Measurements from ENCODE around the gene TRMT10B.
"Not testable (repeated sequence)": the region's sequence is repeated elsewhere in the genome, so short reads cannot be mapped to it uniquely, and the experiment has no call there.

The TRMT10B gene

DNA sequence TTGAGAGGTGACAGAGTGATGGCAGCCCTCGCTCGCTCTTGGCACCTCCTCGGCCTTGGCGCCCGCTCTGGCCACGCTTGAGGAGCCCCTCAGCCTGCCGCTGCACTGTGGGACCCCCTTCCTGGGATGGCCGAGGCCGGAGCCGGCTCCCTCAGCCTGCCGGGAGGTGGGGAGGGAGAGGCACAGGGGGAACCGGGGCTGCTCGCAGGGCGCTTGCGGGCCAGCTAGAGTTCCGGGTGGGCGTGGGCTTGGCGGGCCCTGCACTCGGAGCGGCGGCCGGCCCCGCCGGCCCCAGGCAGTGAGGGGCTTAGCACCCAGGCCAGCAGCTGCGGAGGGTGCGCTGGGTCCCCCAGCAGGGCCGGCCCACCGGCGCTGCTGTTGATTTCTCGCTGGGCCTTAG, 1.9 kb upstream of the TRMT10B start:
- DNase-seq (ENCODE audit: low read depth in 2 of 2): not testable (repeated sequence)

DNA sequence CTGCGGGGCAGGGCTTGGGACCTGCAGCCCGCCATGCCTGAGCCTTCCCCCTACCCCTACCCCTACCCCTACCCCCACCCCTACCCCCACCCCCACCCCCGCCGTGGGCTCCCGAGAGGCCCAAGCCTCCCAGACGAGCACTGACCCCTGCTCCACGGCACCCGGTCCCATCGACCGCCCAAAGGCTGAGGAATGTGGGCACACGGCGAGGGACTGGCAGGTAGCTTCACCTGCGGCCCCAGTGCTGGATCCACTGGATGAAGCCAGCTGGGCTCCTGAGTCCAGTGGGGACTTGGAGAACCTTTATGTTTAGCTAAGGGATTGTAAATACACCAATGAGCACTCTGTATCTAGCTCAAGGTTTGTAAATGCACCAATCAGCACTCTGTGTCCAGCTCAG, 1.5 kb upstream of the TRMT10B start:
- not testable (repeated sequence) for DNase-seq (ENCODE audit: low read depth in 2 of 2)

DNA sequence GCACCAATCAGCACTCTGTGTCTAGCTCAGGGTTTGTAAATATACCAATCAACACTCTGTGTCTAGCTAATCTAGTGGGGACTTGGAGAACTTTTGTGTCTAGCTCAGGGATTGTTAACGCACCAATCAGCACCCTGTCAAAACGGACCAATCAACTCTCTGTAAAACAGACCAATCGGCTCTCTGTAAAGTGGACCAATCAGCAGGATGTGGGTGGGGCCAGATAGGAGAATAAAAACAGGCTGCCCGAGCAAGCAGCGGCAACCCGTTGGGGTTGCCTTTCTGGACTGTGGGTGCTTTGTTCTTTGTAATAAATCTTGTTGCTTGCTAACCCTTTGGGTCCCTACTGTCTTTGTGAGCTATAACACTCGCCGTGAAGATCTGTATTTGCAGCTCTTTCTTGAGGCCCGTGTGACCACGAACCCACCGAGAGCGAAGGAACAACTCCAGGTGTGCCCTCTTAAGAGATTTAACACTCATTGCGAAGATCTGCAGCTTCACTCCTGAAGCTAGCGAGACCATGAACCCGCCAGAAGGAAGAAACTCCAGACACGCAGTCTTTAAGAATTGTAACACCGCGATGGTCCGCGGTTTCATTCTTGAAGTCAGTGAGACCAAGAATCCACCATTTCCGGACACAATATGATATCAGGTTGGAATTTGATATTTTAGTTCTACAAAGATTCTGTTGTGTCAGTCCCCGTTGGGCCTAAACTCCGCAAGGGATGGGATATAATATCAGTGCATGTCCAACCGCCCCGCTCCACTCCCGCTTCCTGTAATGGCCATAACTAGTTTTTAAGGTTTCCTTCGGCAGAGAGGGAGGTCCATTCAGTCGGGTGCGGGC, 740 bp upstream of the TRMT10B start:
- no peak for DNase-seq (ENCODE audit: low read depth in 2 of 2)

DNA sequence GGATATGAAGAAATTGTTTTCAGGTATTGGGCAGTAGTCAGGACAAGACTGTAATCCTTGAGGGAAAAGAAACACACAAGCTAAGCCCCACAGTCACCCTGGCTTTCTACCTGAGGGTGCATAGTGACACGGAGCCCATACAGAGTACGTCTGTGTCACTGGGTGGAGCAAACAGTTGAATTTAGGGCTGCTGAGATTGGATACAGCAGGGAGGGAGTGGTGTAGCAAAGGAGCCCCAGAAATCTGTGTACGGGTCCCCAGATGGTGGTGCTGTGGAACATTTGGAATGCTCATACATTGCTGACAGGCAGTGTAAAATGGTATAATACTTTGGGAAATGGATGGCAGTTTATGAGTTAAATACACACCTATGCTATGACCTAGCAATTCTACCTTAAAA, 5.1 kb downstream of the TRMT10B start:
- DNase-seq (ENCODE audit: low read depth in 2 of 2): no peak

DNA sequence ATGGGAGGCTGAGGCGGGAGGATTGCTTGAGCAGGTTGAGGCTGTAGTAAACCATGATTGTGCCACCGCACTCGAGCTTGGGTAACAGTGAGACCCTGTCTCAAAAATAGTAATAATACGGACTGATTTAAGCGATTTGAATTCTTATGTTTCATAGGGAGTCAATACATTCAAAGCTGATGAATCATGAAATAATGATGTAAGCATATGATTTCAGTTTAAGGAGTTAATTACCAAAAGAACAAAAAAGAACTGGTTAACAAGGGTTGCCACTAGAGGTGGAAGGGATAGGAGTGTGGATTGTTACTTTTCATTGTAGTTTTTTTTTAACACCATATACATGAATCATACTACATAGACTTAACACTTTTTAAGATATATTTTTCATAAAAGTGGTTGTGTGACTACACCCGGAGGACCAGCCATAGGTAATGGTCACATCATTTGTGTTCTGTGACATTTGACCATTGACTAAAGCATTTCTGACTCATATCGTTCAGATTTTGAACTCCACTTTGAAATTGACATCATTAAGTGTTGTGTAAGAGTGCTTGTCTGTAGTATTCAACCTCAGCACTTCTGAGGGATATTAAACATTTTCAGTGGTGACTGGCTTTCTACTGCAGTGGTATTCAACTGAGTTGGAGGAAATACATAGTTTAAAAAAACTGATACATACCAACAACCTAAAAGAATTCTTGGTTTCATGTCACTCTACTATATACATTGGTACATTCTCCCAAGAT, 7.0 kb downstream of the TRMT10B start:
- peak in 1 of 2 experiments; percentile 16 for DNase-seq (ENCODE audit: low read depth in 2 of 2)

DNA sequence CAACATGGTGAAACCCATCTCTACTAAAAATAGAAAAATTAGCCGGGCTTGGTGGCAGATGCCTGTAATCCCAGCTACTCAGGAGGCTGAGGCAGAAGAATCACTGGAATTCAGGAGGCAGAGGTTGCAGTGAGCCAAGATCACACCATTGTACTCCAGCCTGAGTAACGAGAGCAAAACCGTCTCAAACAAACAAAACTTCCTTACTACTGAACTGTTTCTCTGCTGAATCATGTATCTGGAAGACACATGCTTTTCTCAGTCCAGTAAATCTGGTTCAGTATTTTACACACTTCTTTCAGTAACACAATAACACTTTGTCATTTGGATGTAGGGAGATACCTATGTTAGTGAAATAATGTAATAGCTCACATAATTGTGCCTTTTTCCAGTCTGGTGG, 7.9 kb downstream of the TRMT10B start:
- DNase-seq (ENCODE audit: low read depth in 2 of 2): peak in 1 of 2 experiments; percentile 12

DNA sequence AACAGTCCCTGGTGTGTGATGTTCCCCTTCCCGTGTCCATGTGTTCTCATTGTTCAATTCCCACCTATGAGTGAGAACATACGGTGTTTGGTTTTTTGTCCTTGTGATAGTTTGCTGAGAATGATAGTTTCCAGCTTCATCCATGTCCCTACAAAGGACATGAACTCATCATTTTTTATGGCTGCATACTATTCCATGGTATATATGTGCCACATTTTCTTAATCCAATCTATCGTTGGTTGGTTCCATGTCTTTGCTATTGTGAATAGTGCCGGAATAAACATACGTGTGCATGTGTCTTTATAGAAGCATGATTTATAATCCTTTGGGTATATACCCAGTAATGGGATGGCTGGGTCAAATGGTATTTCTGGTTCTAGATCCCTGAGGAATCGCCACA, 11.7 kb downstream of the TRMT10B start:
- not testable (repeated sequence) for DNase-seq (ENCODE audit: low read depth in 2 of 2)

DNA sequence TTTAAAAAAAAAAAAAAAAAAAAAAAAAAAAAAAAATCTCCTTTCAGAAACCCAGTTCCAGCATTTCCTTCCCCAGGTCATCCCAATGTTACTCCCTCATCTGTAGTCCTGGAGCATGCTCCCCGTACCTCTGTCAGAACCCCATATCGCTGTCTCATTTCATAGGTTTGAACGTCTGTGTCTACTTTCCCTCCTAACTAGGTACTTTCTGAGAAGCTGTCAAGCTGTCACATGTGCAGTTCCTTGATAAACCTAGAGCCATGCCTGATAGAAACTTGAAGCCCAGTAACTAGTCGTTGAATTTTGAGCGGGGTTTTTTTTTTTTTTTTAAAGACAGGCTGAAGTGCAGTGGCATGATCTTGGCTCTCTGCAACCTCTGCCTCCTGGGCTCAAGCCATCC, 15.7 kb downstream of the TRMT10B start:
- DNase-seq (ENCODE audit: low read depth in 2 of 2): no peak

DNA sequence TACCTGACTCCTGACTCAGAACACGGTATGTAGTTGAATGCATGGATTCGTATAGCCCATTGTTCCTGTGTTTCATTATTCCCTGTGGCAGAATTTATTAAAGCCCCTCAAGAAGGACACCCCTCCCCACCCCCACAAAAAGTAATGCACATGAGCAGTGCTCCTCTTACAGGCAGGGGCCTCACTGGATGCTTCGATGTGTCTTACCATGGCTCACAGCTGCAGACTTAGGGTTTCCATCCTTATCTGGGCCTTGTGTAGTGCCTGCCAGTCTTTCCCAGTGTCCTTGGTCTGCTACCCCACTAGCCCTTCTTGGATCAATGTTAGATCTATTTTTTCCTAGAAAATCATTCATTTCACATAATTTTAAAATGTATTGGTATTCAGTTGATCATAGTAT, 16.4 kb downstream of the TRMT10B start:
- no peak for DNase-seq (ENCODE audit: low read depth in 2 of 2)

DNA sequence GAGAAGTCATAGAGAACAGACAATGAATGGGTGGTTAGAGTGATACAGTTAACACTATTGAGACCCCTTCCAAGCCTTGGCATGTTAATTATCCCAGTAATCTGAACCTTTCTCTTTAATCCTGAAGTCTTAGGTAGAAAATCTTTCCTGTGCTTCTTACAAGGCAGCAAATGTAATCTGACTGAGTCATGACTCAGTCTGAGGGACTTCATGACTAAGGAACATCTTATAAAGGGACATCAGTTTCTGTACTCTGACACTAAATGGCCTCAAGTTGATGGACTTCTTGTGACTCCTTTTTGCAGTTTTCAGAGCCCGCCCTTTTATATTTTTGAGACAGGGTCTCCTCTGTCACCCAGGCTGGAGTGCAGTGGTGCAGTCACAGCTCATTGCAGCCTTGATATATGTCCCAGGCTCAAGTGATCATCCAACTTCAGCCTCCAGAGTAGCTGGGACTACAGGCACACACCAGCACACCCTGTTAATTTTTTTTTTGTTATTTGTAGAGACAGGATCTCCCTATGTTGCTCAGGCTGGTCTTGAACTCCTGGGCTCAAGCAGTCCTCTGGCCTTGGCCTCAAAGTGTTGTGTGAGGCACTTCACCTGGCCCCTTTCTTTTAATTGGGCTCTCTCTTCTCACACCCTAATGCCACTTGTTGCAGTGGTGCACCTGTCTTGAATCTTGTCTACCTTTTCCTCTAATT, 21.8 kb downstream of the TRMT10B start:
- DNase-seq (ENCODE audit: low read depth in 2 of 2): no peak

DNA sequence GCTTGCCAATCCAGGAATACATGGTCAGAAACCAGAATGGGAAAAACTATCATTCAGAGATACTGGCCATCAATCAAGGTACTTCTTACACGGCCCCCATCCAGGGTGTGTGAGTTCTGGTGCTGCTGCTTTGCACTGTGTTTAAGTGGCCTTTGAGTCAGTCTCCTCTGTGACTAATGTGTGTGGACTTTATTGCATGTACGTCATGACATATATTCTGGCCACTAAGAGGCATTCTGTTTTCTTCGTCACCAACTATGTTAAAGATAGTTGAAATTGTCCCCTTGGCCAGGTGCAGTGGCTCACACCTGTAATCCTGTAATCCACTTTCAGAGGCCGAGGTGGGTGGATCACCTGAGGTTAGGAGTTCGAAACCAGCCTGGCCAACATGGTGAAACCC, 22.7 kb downstream of the TRMT10B start:
- DNase-seq (ENCODE audit: low read depth in 2 of 2): no peak

DNA sequence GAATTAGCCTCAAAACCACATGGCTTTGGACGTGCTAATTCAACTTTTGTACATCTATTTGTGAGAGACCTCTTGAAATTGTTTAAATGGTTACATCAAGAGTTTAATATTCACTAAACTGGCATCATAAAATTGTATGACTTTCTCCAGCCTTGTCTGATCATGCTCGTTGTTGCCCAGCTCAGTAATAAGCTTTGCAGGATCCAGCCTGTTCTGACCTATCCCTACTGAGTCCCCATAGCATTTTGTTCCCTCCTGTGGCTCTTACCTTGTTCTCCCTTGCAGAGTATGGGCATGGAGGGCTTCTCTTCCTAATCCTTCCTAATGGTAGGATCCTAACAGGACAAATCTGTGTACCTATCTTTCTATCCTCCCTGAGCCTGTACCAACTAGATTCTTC, 24.9 kb downstream of the TRMT10B start:
- no peak for DNase-seq (ENCODE audit: low read depth in 2 of 2)

DNA sequence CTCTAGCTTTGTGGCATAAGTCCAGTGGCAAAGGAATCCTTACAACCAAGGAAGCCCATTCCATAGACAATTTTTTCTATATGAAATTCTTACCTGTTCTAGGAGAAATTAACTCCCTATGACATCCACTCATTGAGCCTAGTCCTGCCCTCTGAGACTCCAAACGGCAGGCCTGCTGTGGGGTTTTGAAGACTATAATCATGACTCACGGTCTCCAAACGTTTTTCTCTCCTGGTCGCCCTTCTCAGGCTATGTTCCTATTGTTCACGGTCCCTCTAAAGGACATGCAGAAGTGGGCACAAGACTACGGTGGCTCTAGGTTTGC, 30.6 kb downstream of the TRMT10B start:
- no peak for DNase-seq (ENCODE audit: low read depth in 2 of 2)

DNA sequence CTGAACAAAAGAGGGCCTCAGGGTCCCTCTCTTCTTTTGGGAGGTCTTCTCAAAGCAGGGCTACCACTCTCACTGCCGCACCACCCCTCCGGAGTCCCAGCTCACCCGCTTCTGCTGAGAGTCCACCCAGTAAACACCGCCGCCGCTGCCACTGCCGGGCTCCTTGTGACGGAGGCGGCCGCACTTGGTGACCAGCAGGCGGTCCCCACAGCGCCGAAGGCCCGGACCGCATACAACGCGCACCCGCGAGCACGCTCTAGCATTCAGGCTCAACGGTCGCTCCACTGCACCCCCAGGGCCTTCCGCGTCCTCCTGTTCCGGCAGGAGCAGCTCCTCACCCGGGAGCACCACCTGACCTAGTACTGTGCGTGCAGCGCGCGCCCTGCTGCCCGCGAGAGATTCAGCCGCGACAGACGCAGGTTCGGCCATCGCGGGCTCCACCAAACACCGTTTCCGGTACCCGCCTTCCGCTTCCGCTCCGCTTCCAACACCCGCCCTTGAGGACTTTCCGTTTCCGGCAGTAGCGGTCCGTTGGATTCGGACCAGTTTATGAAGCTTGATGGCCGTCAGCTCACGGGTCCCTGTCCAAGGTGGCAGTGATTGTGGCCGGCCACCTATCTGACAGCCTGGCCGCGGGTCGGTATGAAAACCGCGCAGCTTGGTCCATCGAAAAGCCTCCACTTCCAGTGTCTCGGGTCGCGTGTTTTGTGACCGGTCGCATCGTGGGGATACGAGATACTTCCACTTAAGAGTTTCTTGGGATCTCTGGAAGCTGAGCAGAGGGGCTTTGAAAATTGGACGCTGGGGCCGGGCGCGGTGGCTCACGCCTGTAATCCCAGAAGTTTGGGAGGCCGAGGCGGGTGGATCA, 31.2 kb downstream of the TRMT10B start, which contains the start of gene EXOSC3:
EXOSC3 (minus strand) TSS at position 449 of the 868 bp plus-strand sequence; CDS start at position 429, 20 bp downstream.
- DNase-seq (ENCODE audit: low read depth in 2 of 2): peak; percentile 62 to 70

DNA sequence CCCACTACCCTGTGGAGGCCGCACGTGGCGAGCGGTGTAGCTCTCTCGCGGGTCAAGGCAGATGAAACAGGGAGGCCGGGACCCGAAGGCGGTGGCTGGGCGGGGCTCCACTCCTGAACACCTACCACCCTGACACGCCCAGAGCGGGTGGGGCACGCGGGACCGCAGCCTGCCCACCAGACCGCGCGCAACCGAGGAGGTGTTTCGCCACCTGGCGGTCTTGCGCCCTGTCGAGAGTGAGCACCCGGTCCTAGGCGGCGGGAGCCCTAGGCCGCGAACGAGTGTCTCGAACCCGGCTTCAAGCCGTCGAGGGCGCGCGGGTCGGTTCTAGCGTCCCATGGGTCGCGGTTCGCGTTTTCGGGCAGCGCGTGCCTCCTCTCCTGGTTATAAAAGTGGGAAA, 33.5 kb downstream of the TRMT10B start:
- no peak for DNase-seq (ENCODE audit: low read depth in 2 of 2)

DNA sequence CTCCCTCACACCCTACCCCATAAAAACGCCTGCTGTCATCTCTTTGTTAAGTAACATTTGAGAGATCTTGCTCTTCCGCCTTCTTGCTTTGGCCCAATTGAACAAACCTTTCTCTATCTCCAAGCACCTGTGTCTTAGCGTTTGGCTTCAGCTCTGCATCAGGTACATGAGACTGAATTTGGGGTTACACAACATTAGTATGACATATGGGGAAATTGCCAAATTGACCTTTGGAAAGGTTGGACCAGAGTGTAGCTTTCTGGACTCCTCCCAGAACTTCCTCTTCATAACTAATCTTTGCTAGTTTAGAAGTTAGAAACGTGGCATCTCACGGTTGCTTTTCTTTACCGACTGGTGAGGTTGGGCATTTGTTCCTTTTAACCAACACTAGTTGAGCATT, 34.7 kb downstream of the TRMT10B start:
- DNase-seq (ENCODE audit: low read depth in 2 of 2): no peak

DNA sequence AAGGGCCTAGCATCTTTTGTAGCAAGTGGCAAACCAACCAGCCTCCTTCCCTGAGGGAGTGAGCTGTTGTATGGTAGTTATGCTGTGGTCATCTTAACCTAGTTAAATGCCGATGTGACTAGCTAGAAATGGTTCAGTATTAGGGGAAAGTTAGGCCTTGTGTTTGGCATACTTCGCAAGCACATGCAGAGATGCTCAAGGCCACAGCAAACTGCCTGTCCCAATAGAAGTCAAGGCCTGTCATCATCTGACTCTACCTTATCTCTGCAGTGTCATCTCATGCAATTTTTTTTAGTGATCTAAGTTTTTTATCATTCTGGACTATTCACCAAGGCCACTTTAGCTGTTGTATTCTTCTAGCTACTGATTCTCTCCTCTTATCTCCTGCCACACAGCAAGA, 36.5 kb downstream of the TRMT10B start:
- DNase-seq (ENCODE audit: low read depth in 2 of 2): no peak

DNA sequence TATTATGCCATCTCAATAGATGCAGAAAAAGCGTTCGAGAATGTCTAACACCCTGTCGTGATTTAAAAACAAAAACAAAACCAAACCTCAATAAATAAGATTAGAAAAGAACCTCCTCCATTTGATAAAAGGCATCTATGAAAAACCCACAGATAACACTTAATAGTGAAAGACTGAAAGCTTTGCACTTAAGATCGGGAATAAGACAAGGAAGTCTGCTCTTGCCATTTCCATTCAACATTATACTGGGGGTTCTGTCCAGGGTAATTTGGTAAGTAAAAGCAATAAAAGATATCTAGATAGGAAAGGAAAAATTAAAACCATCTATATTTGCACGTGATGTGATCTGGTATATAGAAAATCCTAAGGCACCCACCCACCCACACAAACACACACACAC, 38.5 kb downstream of the TRMT10B start:
- no peak for DNase-seq (ENCODE audit: low read depth in 2 of 2)

DNA sequence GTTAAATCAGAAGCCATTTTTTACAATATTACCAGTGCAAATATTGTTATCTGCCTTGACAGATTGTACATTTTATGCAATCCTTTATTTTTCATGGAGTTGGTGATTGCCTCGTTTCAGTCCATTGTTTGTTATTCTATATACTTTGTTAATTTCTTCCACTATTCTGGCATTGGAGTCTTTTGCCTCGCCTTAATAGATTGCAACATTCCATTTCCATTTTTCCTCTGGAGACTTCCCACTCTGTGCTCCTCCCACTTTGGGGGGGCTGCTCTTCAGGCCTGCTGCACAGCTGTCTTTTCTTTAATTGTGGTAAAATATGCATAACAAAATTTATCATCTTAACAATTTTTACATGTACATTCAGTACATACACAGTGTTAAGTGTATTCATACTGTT, 42.6 kb downstream of the TRMT10B start:
- DNase-seq (ENCODE audit: low read depth in 2 of 2): no peak

DNA sequence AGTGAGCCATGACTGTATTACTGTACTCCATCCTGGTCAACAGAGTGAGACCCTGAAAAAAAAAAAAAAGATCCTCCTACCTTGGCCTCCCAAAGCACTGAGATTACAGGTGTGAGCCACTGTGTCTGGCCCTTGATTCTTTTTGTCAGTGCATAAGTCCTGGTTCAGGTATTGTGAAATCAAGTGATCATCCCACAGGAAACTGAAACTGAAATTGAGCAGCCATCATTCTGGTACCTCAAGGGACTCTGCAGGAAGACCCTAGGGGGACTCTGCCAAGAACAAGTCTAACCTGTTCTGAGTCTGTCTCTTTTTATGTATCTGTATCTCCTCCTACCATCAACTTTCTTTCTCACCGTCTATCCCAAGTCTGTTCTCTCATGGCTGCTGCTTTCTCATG, 45.1 kb downstream of the TRMT10B start:
- no peak for DNase-seq (ENCODE audit: low read depth in 2 of 2)

DNA sequence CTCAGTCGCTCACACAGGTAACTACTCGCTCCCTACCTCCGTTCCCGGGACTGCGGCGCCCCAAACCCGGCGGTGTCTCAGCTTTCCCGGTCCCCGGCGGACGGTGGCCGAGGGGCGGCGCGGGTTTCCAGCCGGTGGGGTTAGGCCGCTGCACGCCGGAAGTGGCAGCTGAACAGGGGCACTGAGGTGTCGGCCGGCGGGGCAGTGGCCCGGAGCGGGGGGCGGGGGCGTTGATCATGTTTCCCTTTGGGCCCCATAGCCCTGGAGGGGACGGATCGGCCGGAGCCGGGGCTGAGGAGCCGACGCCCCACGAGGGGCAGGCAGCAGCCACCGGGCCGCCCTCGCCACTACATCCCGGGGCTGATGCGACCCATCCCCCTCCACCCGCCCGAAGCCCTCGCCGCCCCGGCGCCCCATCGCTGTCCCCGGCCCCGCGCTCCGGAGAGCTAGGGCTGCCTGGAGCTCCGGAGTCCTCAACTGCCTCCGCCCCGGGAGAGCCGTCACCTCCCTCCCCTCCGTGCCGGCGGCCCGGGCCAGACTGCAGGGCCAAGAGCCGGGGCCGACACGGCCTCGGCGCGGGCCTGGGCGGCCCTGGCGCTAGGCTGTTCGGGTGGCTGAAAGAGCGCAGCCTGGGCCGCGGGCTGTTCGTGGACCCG, 47.2 kb downstream of the TRMT10B start, which contains the start of gene DCAF10:
DCAF10 (plus strand) TSS at position 167 of the 656 bp plus-strand sequence; CDS start at position 237, 70 bp downstream.
- peak; percentile 59 to 60 for DNase-seq (ENCODE audit: low read depth in 2 of 2)

Measured in fibroblast of skin of left quadriceps (primary cell).